ENCODE results near the gene ZNF652.
"Not testable (repeated sequence)": the region's sequence is repeated elsewhere in the genome, so short reads cannot be mapped to it uniquely, and the experiment has no call there.

The ZNF652 gene

GRCh38 chr17:49386373-49386772, 24.3 kb upstream of the ZNF652 start:
- no peak for DNase-seq (ENCODE audit: low read depth)

GRCh38 chr17:49384951-49385350, 22.9 kb upstream of the ZNF652 start:
- DNase-seq (ENCODE audit: low read depth), result no peak

- DNase-seq (ENCODE audit: low read depth), result no peak
Measured at GRCh38 chr17:49383060-49383459, 21.0 kb upstream of the ZNF652 start.

- DNase-seq (ENCODE audit: low read depth), result no peak
Measured at GRCh38 chr17:49382556-49382955, 20.5 kb upstream of the ZNF652 start.

GRCh38 chr17:49381793-49382192, 19.7 kb upstream of the ZNF652 start:
- no peak for DNase-seq (ENCODE audit: low read depth)

- no peak for DNase-seq (ENCODE audit: low read depth)
Measured at GRCh38 chr17:49381033-49381432, 19.0 kb upstream of the ZNF652 start.

GRCh38 chr17:49379926-49380325, 17.9 kb upstream of the ZNF652 start:
- no peak for DNase-seq (ENCODE audit: low read depth)

- no peak for DNase-seq (ENCODE audit: low read depth)
Measured at GRCh38 chr17:49378311-49378710, 16.3 kb upstream of the ZNF652 start.

GRCh38 chr17:49375544-49375943, 13.5 kb upstream of the ZNF652 start:
- DNase-seq (ENCODE audit: low read depth), result no peak

- no peak for DNase-seq (ENCODE audit: low read depth)
Measured at GRCh38 chr17:49373115-49373514, 11.1 kb upstream of the ZNF652 start.

- DNase-seq (ENCODE audit: low read depth), result no peak
Measured at GRCh38 chr17:49372425-49372824, 10.4 kb upstream of the ZNF652 start.

GRCh38 chr17:49370971-49371834, 9.2 kb upstream of the ZNF652 start:
- DNase-seq (ENCODE audit: low read depth), result no peak

GRCh38 chr17:49369760-49370159, 7.7 kb upstream of the ZNF652 start:
- no peak for DNase-seq (ENCODE audit: low read depth)

GRCh38 chr17:49369089-49369488, 7.0 kb upstream of the ZNF652 start:
- DNase-seq (ENCODE audit: low read depth), result no peak

GRCh38 chr17:49365667-49366066, 3.6 kb upstream of the ZNF652 start:
- no peak for DNase-seq (ENCODE audit: low read depth)

- not testable (repeated sequence) for DNase-seq (ENCODE audit: low read depth)
Measured at GRCh38 chr17:49365126-49365525, 3.1 kb upstream of the ZNF652 start.

GRCh38 chr17:49364119-49364518, 2.1 kb upstream of the ZNF652 start:
- no peak for DNase-seq (ENCODE audit: low read depth)

- no peak for DNase-seq (ENCODE audit: low read depth)
Measured at GRCh38 chr17:49363251-49363650, 1.2 kb upstream of the ZNF652 start.

GRCh38 chr17:49362723-49363117, 670 bp upstream of the ZNF652 start:
- no peak for DNase-seq (ENCODE audit: low read depth)

GRCh38 chr17:49361129-49361901, 735 bp downstream of the ZNF652 start:
- DNase-seq (ENCODE audit: low read depth), result peak; percentile 59

- DNase-seq (ENCODE audit: low read depth), result no peak
Measured at GRCh38 chr17:49360796-49361128, 1.3 kb downstream of the ZNF652 start.

- no peak for DNase-seq (ENCODE audit: low read depth)
Measured at GRCh38 chr17:49359990-49360795, 1.9 kb downstream of the ZNF652 start.
